HG02981 (cell line): ENCODE measurements around the gene ZNF358.

ENCODE experiments used
- ATAC-seq: cut with Tn5 transposase; IDR thresholded peaks from one replicate; pipeline ENCODE4 v1.9.1; 2021; ENCODE audit warnings: mild to moderate bottlenecking, moderate library complexity; ENCODE audit not compliant: unreplicated experiment

The ZNF358 gene

DNA sequence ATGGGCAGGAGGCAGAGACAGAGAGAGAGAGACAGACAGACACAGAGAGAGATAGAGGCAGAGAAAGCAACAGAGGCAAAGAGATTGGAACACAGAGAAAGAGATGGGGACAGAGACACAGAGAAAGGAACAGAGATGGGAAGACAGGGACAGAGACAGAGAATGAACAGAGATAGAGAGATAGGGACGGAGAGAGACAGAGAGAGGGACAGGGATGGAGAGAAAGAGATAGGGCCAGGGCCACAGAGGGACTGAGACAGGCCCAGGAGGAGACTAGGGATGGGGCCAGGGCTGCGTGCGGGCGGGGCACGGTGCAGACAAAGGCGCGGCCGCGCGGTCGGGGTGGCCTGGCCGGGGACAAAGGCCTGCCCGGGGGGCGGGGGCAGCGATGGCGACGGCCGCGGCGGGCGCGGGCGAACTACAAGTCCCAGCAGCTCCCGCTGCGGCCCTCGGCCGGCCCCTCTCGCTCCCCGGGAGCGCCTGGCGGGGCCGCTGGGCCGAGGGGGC, at the start of gene ZNF358:
Gene ZNF358 (plus strand): TSS at position 459 of the 507 bp plus-strand sequence. CDS start 3,140 bp downstream, outside the sequence.
- ATAC-seq = no peak

- ATAC-seq = no peak
Measured at GRCh38 chr19:7467009-7467989, 48.6 kb upstream of the ZNF358 start.

DNA sequence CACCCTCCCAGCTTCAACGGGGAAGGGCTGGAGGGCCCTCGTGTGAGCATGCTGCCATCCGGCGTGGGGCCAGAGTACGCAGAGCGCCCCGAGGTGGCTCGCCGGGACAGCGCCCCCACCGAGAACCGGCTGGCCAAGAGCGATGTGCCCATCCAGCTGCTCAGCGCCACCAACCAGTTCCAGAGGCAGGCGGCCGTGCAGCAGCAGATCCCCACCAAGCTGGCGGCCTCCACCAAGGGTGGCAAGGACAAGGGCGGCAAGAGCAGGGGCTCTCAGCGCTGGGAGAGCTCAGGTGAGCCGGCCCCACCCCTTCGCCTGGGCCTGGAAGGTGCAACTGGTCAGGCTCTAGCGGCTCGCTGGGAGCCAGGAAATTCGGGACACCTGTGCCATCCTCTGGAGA, 47.1 kb upstream of the ZNF358 start:
- ATAC-seq = no peak

- ATAC-seq = no peak
Measured at GRCh38 chr19:7469669-7470285, 46.1 kb upstream of the ZNF358 start.

DNA sequence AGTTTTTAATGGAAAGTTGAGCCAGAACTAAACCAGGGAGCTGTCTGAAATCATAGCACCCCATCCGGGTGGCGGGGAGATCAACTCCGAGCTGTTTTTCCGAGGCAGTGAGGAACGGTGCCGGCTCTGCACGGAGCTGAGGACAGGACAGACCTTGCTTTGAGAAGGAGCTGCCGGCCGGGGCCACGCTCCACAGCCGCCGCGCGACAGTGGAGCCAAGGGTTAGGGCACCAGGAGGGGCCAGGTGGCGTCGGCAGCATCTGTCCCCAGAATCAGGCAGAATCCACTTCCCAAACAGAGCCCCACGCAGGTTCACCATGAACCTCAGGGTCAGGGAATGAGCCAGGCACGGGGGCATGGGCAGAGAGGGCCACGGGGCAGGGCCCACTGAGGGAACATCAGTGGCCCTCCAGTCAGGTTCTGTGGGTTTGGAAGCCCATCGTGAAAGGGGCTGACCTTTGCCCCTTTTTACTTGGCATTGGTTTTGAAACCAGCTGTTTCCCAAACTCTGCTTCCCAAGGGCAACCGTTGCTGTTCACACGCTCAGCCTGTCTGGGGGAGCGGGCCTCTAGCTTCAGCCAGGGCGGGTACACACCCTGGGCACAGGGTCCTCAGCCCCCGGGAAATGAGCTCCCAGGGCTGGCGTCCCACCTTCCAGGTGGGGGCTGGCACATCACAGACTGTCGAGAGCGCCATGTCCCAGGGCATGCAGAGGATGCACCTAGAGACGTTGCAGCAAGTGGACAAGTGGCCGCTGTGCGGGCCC, 45.2 kb upstream of the ZNF358 start:
- ATAC-seq = no peak

DNA sequence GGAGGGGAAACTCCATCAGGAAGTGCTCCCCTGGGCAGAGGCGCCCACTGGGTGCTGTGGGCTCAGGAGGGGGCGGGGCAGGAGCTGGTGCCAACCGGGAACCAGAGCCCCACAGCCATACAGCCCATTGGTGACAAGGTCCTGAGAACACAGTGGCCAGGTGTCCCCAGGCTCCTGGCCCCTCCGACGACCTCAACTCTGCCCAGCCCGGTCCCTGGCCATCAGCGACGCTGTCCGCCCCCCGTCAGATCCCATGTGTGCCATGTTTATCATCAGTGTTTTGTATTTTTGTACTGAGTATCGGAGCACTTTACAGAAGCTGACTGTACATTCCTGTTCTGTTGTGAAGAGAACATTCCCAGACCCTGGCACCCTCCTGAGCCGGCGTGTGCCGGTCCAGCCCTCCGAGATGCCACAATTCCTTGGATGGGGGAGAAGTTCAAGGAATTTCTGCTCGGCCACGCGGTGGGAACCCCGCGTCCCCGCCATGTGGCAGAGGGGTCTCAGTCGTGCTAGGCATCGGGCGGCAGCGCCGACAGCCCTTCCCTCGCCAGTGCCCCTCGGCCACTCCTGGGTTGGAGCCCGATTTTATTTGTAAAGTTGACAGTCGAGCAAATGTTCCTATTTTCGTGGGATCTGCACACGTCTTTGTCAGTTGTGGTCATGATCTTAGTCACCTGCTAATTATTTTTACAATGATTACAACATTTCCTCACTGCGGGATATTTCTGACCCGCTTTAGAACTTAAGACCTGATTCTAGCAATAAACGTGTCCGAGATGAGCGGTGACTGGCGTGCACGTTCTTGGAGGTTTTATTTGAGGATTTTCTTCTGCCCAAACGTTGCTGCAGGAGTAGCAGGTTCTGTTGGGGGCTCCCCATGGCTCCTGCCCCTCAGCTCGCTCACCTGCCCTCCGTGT, 43.9 kb upstream of the ZNF358 start:
- ATAC-seq = no peak

DNA sequence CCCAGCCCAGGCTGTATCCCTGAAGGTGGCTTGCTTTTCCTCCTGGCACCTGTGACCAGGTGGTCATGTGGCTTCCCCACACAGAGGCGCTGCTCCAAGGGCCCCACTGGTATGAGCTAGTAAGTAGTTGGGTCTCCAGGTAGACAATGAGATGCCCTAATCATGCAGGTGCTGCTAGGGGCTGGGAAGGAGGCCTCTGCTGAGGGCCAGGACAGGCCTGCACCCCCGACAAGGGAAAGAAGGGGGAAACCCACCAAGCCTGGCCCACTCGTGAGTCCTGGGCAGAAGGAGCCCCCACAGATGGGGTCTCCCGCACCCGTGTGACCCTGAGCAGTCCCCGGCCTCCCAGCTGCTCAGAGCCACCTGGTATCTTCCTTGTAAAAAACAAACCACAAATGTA, 40.2 kb upstream of the ZNF358 start:
- no peak for ATAC-seq

DNA sequence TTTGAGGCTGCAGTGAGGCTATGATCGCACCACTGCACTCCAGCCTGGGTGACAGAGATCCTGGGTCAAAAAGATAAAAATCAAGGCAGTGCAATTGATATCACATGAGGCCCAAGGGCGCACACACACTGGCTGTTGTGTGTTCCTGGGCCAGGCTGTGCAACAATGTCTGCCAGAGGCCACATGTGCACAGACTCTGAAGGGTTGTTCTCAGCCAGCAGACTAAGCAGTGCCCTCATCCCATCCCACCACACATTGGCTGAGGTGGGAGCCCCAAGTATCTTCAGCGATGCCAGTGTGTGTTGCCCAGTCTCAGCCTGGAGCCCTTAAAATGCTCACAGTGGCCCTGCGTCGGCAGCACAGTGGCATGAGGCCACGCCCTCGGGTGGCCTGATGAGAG, 39.7 kb upstream of the ZNF358 start:
- no peak for ATAC-seq

DNA sequence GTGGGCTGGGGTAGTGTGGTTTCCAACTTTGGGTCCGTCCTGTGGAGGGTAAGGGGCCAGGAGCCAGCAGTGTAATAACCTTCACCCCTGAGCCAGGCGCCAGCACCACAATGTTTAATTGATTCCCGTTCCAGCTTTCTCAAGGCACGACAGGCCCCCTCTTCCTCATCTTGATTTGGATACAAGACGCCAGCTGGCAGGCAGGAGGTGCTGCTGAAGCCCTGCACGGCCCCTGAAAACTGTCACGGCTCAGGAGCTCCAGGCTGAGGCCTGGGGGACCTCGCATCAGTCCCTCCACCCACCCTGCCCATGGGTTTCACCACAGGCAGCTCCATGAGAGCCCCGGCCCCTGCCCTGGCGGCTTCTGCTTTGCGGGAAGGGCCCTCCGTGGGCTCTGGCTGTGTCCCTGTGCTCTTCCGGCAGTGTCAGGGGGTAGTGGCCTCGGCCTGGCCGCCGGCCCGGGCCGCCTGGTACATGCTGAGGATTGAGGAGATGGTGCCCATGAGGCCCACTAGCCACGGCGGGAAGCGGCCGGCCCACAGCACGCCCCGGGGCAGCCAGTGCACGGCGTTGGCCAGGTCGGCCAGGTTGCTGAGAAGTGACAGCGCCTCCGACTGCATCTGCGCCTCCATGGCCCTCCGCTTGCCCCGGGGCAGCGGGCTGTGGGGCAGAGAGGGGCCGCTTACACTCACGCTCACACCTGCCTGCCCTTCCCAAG, 39.0 kb upstream of the ZNF358 start:
- no peak for ATAC-seq

- no peak for ATAC-seq
Measured at GRCh38 chr19:7477758-7478157, 38.1 kb upstream of the ZNF358 start.

GRCh38 chr19:7478173-7478842, 37.6 kb upstream of the ZNF358 start:
- no peak for ATAC-seq

DNA sequence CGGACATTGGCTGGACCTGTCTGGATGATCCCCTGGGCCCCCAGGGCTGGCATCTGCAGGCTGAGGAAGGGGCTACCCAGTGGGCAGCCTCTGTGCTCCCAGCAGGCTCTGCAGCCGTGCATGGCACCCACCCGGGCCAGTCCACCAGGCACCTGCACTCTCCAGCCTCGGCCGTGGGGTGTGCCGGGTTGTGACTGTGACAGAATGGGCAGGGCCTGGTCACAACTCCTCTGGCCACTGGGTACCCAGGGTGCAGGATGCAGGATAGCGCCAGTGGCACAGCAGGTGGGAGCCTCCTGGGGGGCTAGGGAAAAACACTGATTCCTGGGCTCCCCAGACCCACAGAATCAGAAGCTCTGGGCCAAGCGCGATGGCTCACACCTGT, 37.1 kb upstream of the ZNF358 start:
- no peak for ATAC-seq

GRCh38 chr19:7480222-7480969, 35.5 kb upstream of the ZNF358 start:
- no peak for ATAC-seq

DNA sequence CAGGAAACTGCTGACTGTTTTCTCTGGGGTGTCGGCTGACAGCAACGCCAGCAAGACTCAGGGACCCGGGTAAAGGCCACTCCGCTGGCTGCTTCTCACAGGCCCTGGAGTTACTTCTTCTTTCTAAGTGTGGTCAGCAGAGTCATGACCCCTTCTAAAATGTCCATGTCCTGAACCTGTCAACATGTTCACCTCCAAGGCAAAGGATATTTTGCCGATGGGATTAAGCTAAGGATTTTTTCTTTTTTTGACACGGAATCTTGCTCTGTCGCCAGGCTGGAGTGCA, 35.0 kb upstream of the ZNF358 start:
- no peak for ATAC-seq

DNA sequence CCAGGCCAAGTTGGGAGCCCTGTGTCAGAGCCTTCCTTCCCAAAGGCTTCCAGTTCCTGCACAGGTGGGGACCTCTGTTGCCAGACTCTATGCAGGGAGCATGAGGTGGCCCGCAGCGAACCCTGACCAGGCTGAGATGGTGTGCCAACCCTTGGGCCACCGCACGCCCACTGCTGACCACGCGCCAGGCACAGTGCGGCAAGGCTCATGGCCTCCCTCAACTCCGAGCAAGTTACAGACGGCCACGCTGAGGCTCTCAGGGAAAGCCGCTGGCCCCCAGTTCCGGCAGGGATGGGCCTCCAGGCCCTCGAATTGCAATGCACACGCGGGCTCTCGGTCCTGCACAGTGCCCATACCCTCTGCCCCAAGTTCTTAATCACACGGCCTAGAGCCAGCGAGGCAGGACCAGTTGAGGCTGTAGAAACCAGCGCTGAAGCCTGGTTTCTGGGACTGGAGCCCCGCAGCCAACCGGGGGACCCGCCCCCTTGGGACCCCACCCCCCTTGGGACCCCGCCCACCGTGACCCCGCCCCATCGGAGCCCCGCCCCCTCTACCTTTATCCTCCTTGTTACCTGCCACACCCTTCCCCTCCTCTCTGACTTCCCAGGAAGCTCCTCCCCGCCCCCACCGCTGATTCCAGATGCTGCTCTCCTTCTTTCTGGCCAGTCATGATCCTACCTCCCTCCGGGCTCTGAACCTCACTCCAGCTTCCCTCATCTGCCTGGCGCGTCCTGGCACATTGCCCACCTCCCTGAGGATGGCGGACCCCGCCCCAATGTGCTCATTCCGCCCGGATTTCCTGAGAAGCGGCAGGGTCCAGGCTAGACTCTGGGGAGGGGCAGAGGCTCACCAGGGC, 33.1 kb upstream of the ZNF358 start:
- no peak for ATAC-seq

DNA sequence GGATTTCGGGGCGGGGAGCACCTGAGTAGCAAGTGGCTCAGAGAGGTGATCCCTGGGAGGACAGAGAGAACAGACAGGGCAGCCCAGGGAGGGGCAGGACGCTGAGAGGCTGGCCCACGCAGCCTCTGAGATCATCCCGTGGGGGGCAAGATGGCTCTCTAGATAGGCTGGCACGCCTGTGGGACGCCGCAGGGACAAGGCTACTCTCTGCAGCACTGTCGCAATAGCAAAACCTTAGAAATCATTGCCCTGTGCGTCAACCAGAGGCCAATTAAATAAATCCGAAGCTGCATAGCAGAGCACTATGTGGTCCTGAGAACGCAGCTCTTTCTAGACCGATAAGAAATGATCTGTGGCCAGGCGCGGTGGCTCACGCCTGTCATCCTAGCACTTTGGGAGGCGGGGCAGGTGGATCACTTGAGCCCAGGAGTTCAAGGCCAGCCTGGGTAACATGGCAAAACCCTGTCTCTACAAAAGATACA, 32.1 kb upstream of the ZNF358 start:
- ATAC-seq = no peak

DNA sequence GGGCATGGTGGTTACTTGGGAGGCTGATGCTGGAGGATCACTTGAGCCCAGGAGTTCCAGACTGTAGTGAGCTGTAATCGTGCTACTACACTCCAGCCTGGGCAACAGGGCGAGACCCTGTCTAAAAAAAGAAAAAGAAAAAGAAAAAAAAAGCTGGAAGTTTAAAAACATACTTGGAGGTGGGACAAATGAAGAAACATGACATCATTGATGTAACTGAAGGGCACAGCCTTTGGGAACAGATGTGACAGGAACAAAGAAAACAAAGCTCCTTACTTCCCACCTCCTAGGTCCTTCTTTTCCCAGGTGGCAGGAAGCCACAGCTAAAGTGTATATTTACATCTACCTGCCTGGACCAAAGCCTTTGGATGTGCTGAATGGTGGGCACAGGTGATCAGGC, 29.0 kb upstream of the ZNF358 start:
- no peak for ATAC-seq
